Astrocyte of the spinal cord (primary cell): ENCODE results near the gene LRFN4.

Experiments
- DNase-seq: peaks from one replicate; pipeline ENCODE4 v3.0.0; 2011; ENCODE audit warnings: low read depth, low spot score
- H3K4me3 ChIP-seq: 2 replicates; pipeline ENCODE4 v1.5.1; 2011; ENCODE audit warnings: low read depth, mild to moderate bottlenecking, low read length, moderate library complexity
- in situ Hi-C: cut with HindIII; loops from 2 replicates; pipeline ENCODE4 v1.10.0; 2017; ENCODE audit warnings: low sequenced_read_pairs
- TF ChIP-seq, protein P1 (sequence below): IDR thresholded peaks from 2 replicates; pipeline ENCODE4 v1.5.1; 2012; ENCODE audit warnings: low read depth, mild to moderate bottlenecking, low read length, inconsistent platforms

The LRFN4 gene

DNA sequence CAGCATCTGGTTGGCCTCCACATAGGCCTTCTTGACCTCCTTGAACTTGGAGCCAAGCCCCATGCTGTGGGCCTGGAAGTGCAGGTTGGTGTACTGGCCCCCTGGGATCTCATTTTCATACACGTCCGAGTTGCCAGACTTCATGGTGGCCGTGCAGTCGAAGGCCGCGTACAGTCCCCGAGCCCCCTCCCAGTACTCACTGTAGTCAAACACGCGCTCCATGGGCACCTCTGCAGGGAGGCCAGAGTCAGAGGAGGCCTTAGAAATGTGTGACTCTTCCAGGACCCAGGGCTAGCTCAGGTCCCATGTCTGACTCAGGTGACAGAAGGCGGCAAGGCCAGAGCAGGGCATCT is 6.7 kb upstream of the LRFN4 start:
- TF ChIP-seq, protein P1, sequence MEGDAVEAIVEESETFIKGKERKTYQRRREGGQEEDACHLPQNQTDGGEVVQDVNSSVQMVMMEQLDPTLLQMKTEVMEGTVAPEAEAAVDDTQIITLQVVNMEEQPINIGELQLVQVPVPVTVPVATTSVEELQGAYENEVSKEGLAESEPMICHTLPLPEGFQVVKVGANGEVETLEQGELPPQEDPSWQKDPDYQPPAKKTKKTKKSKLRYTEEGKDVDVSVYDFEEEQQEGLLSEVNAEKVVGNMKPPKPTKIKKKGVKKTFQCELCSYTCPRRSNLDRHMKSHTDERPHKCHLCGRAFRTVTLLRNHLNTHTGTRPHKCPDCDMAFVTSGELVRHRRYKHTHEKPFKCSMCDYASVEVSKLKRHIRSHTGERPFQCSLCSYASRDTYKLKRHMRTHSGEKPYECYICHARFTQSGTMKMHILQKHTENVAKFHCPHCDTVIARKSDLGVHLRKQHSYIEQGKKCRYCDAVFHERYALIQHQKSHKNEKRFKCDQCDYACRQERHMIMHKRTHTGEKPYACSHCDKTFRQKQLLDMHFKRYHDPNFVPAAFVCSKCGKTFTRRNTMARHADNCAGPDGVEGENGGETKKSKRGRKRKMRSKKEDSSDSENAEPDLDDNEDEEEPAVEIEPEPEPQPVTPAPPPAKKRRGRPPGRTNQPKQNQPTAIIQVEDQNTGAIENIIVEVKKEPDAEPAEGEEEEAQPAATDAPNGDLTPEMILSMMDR = no peak
- in situ Hi-C loops = no loop called here
- no peak overlapping the region for H3K4me3 ChIP-seq
- DNase-seq = no peak

DNA sequence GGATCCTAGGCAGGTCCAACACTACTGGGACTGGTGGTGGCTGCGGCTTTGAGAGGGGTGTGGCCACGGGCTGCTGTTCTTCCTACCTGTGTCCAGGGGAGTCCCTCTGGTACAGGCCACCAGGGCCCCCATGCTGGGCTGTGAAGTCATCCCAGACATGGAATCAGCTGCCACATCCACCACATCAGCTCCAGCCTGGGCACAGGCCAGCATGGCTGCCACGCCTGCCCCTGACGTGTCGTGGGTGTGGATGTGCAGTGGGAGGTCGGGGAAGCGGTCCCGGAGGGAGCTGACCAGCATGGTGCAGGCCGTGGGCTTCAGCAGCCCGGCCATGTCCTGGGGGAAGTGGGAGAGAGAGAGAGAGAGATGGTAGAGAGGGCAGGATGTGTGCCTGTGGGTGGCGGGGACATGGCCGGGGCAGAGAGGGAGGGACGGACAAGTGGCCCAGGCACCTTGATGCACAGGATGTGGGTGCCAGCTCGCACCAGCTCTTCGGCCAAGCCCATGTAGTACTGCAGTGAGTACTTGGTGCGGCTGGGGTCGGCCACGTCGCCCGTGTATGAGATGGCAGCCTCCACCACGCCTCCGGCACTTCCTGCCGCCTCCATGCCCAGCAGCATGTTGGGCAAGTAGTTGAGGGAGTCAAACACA is 6.2 kb upstream of the LRFN4 start:
- H3K4me3 ChIP-seq = no peak overlapping the region
- TF ChIP-seq, protein P1 = no peak
- in situ Hi-C loops = no loop called here
- DNase-seq = no peak

DNA sequence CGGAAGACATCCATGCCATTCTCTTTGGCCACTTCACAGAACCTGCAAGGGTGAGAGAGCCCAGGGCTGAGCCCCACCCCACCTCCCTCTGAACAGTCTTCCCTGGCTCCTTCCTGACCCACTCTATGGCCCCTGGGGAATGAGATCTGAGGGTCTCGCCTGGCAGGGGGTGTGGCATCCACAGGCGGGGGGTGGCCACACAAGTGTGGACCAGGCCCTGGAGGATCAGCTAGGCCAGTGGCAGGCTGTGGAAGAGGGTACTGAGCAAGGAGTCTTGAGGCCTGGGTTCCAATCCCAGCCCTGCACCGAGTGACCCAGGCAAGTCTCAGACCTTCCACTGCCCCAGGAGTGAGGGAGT is 5.6 kb upstream of the LRFN4 start:
- in situ Hi-C loops = no loop called here
- no peak overlapping the region for H3K4me3 ChIP-seq
- TF ChIP-seq, protein P1 = no peak
- no peak for DNase-seq

DNA sequence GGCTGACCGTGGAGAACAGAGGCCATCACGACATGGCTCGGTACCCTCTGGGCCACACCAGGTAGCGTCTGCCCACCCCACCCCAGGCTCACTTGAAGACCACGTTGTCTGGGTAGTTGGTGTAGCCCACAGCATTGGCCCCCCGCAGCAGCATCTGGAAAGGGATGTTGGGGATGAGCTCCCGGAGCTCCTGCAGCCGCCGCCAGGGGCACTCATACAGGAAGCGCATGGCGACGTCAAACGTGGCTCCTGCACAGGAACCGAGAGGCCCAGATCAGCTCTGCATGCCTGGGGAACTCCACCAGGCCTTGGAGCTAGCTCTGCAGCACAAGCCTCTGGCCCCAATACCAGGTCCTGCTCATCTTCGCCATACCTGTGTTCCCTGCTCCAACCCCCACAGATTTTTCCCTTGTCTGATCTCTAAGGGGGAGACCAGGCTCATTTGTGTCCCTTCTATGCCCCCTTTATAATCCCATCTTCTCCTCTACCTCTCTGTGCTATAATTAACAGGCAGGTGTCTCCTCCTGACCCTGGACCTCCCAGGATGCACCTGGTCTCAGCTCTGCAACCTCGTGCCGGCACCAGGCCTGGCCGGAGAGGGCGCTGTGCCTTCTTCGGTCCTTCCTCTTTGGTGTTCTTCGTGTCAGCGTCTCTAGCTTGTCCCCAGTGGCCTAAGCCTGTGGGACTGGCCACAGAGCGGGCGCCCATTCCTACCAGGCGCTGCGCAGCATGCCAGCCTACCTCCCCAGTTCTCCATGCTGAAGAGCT is 5.0 kb upstream of the LRFN4 start:
- in situ Hi-C loops = no loop called here
- TF ChIP-seq, protein P1 = peak; percentile 9
- DNase-seq = no peak
- H3K4me3 ChIP-seq = no peak overlapping the region

DNA sequence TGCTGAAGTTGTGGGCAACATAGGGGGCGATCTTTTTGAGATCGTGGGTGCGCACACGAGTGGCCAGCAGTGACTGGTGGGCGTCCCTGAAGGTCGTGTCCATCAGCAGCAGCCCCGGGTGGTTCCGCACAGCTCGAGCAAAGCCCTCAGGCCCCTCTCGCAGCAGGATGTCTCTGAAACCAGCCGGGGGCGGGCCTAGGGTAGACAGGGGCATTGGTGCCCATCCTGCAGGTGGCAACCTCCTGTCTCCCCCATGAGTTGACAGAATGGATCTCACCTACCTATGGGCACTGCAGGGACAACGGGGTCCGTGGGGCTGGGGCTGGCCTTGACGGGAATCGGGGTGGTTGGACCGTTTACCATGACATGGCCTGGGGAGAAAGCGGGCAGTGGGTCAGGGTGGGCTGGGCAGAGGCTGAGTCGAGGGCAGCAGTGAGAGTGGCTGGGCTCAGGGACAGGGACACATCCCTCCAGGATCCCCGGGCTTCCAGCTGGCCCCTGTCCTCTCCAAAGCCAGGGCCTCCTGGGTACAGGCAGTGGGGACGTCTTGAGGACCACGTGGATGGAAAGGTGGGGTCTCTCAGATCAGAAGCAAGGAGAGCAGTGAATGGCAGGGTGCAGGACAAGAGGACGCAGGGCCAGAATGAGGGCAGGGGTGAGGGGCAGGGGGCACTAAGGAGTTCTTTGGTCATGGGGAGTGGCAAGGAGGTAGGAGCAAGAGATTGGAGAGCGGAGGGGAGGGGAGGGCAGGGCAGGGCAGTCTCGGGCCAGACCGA is 4.2 kb upstream of the LRFN4 start:
- in situ Hi-C loops = no loop called here
- DNase-seq = no peak

More for the DNA sequence above, 4.2 kb upstream of the LRFN4 start:
- H3K4me3 ChIP-seq = no peak overlapping the region
- TF ChIP-seq, protein P1 = no peak
